HepG2 (cell line): ENCODE data around the gene MYL6B. TPM values are rescaled to one million over a fixed set of nuclear protein-coding genes. Genes with fewer than 3 reads are reported as not detected.

Experiments used
- HCFC1 ChIP-seq: fragments of 150-350 bp; IDR thresholded peaks from 2 replicates; pipeline ENCODE4 v1.6.1; 2014; ENCODE audit warnings: low read depth, low read length
- HOXD1 ChIP-seq: sonication (generic); formaldehyde crosslinking; IDR thresholded peaks from 2 replicates; pipeline ENCODE4 v1.5.0; 2020; ENCODE audit warnings: missing genetic modification reagents
- IRF2 ChIP-seq: IDR thresholded peaks from 2 replicates; pipeline ENCODE4 v1.6.1; 2018; ENCODE audit warnings: missing genetic modification reagents, missing compliant biosample characterization
- ISX ChIP-seq: sonication (generic); formaldehyde crosslinking; conservative IDR thresholded peaks from 2 replicates; pipeline ENCODE4 v1.5.0; 2020; ENCODE audit warnings: missing genetic modification reagents
- KLF12 ChIP-seq: sonication (generic); formaldehyde crosslinking; IDR thresholded peaks from 2 replicates; pipeline ENCODE4 v1.4.0; 2020; ENCODE audit warnings: missing genetic modification reagents, borderline replicate concordance
- KLF16 ChIP-seq, 2 experiments: sonication (generic) in 1 of 2; formaldehyde crosslinking in 1 of 2; IDR thresholded peaks; 2 replicates each; pipeline versions ENCODE4 v1.6.1 to v1.8.0; 2016 to 2023; ENCODE audit warnings: missing genetic modification reagents in 2 of 2, missing compliant biosample characterization in 1 of 2
- POLR2AphosphoS2 ChIP-seq: IDR thresholded peaks from 2 replicates; pipeline ENCODE4 v1.6.1; 2011; ENCODE audit warnings: low read depth, low read length, improper control_type of control experiment
- RAD21 ChIP-seq: fragments of 450-650 bp; formaldehyde crosslinking; IDR thresholded peaks from 2 replicates; pipeline ENCODE4 v1.5.0; 2020; ENCODE audit warnings: mild to moderate bottlenecking
- RARA ChIP-seq: IDR thresholded peaks from 2 replicates; pipeline ENCODE4 v1.6.1; 2016; ENCODE audit warnings: missing genetic modification reagents, missing compliant biosample characterization
- REPIN1 ChIP-seq: sonication (generic); formaldehyde crosslinking; IDR thresholded peaks from 2 replicates; pipeline ENCODE4 v1.8.0; 2022; ENCODE audit warnings: missing genetic modification reagents, low read depth, mild to moderate bottlenecking, borderline replicate concordance
- SMARCE1 ChIP-seq: fragments of 450-650 bp; IDR thresholded peaks from 2 replicates; pipeline ENCODE4 v1.6.1; 2017; ENCODE audit warnings: borderline replicate concordance
- TARDBP ChIP-seq: sonication (generic); formaldehyde crosslinking; IDR thresholded peaks from 2 replicates; pipeline ENCODE4 v1.8.0; 2022; ENCODE audit warnings: mild to moderate bottlenecking, missing genetic modification reagents
- THAP11 ChIP-seq: IDR thresholded peaks from 2 replicates; pipeline ENCODE4 v1.6.1; 2016; ENCODE audit warnings: missing biosample characterization, missing genetic modification reagents
- TMF1 ChIP-seq: sonication (generic); formaldehyde crosslinking; IDR thresholded peaks from 2 replicates; pipeline ENCODE4 v1.8.1; 2022; ENCODE audit warnings: low read depth, missing genetic modification reagents
- ZNF17 ChIP-seq: sonication (generic); formaldehyde crosslinking; IDR thresholded peaks from 2 replicates; pipeline ENCODE4 v1.5.0; 2020; ENCODE audit warnings: mild to moderate bottlenecking, missing genetic modification reagents
- ZNF337 ChIP-seq: sonication (generic); formaldehyde crosslinking; IDR thresholded peaks from 2 replicates; pipeline ENCODE4 v1.5.1; 2020; ENCODE audit warnings: missing genetic modification reagents, low read depth, mild to moderate bottlenecking, borderline replicate concordance
- ZNF546 ChIP-seq: sonication (generic); formaldehyde crosslinking; conservative IDR thresholded peaks from 2 replicates; pipeline ENCODE4 v1.8.1; 2023; ENCODE audit warnings: mild to moderate bottlenecking, missing genetic modification reagents
- ZNF558 ChIP-seq: sonication (generic); formaldehyde crosslinking; IDR thresholded peaks from 2 replicates; pipeline ENCODE4 v1.9.0; 2022; ENCODE audit warnings: mild to moderate bottlenecking, missing genetic modification reagents, borderline replicate concordance
- ZNF75D ChIP-seq: sonication (generic); formaldehyde crosslinking; IDR thresholded peaks from 2 replicates; pipeline ENCODE4 v1.8.1; 2023; ENCODE audit warnings: missing genetic modification reagents, mild to moderate bottlenecking, borderline replicate concordance
- polyA plus RNA-seq, 8 experiments: library from polyadenylated mRNA; depleted of rRNA in 3 of 8; stranded (reverse) in 7 of 8; unstranded in 1 of 8; fragments of >200 nt; fragmentation: Illumina TruSeq in 4 of 8; extraction: Trizol in 4 of 8; gene quantifications; 2 replicates each; pipeline versions ENCODE4 v1.2.1 to v1.2.3, GENCODE V29; 2011 to 2016; ENCODE audit warnings: low read depth in 4 of 8, missing spikeins in 1 of 8, mixed read lengths in 1 of 8; ENCODE audit not compliant: insufficient read depth in 1 of 8
- total RNA-seq, 5 experiments: library from RNA; depleted of rRNA; stranded (reverse); fragments of >200 nt; fragmentation: Illumina TruSeq; extraction: Trizol; gene quantifications; 2 replicates each; pipeline ENCODE4 v1.2.3, GENCODE V29; 2016; ENCODE audit warnings: low read depth in 1 of 5
- TF ChIP-seq, protein P1 (sequence below): sonication (generic); formaldehyde crosslinking; IDR thresholded peaks from 2 replicates; pipeline ENCODE4 v1.8.0; 2022; ENCODE audit warnings: mild to moderate bottlenecking, missing genetic modification reagents, moderate library complexity
- TF ChIP-seq, protein P2 (sequence below): sonication (generic); formaldehyde crosslinking; IDR thresholded peaks from 2 replicates; pipeline ENCODE4 v1.5.1; 2020; ENCODE audit warnings: missing genetic modification reagents, mild to moderate bottlenecking, borderline replicate concordance
- TF ChIP-seq, protein P3 (sequence below): sonication (generic); formaldehyde crosslinking; IDR thresholded peaks from 2 replicates; pipeline ENCODE4 v1.8.0; 2022; ENCODE audit warnings: mild to moderate bottlenecking, missing genetic modification reagents; ENCODE audit not compliant: insufficient replicate concordance
- TF ChIP-seq, protein P4 (sequence below): sonication (generic); formaldehyde crosslinking; IDR thresholded peaks from 2 replicates; pipeline ENCODE4 v1.5.0; 2020; ENCODE audit warnings: mild to moderate bottlenecking, missing genetic modification reagents
- TF ChIP-seq, protein P5 (sequence below): fragments of 450-650 bp; IDR thresholded peaks from 2 replicates; pipeline ENCODE4 v1.6.1; 2017

Gene MYL6B
- total and polyA plus RNA-seq, 2 of the 13 experiments (the other 11 are each of a cell fraction or from before 2014, with no cell fraction given), result 75.7 to 88.7 TPM

DNA sequence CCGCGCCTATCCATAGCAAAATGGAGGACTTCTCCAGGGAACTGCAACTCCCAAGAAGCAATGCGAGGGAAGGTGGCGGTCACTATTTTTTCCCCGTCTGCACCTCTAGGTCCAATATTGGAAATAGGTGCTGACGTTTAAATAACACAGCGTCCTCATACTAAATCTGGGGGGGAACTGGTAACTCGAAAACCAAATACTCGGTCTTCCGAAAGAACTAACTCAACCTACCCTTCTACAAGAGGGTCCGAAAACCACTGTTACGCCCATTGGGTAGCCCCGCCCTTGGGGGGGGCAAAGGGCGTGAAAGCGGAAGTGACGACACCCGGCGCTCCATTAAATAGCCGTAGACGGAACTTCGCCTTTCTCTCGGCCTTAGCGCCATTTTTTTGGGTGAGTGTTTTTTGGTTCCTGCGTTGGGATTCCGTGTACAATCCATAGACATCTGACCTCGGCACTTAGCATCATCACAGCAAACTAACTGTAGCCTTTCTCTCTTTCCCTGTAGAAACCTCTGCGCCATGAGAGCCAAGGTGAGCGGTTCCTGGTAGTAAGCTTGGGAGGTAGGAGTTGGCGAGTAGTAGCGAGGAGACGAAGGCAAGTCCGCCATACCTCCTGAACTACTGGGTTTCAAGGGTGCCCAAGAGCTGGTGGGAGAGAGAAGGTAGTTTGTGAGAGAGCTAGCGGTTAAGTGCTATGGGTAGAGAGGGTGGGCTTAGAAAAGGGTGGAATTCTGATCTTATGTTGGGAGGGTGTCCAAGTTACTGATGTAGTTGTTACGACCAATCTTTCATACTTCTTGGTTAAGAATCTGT lies 35.9 kb upstream of the MYL6B start, which contains the start of gene RPL41 (continued):
- TF ChIP-seq RAD21, result no peak
- TF ChIP-seq TARDBP, result peak; percentile 73
- TF ChIP-seq HOXD1, result no peak
- TF ChIP-seq, protein P1, sequence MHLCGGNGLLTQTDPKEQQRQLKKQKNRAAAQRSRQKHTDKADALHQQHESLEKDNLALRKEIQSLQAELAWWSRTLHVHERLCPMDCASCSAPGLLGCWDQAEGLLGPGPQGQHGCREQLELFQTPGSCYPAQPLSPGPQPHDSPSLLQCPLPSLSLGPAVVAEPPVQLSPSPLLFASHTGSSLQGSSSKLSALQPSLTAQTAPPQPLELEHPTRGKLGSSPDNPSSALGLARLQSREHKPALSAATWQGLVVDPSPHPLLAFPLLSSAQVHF (CRISPR knock-in tag), result no peak
- no peak for TF ChIP-seq ZNF17
- TF ChIP-seq REPIN1, result peak; percentile 56; the same call in 1 of the 2 replicates
- TF ChIP-seq IRF2 (CRISPR knock-in tag), result peak; percentile 86
- TF ChIP-seq HCFC1, result peak; percentile 68
- TF ChIP-seq, protein P2, sequence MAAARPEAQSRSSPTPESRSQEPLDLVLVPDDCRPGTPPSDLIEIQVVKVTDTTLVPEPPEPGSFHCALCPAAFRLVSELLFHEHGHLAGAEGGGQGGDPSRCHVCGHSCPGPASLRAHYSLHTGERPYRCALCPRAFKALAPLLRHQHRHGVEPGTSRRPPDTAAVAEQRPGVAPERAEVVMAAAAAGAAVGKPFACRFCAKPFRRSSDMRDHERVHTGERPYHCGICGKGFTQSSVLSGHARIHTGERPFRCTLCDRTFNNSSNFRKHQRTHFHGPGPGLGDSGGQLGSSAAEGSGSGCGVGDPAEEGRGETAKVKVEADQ (CRISPR knock-in tag), result no peak
- no peak for TF ChIP-seq SMARCE1
- peak; percentile 92 for TF ChIP-seq KLF12 (CRISPR knock-in tag)
- no peak for TF ChIP-seq ZNF75D
- TF ChIP-seq TMF1 (CRISPR knock-in tag), result peak; percentile 80; the same call in 1 of the 2 replicates
- TF ChIP-seq, protein P3, sequence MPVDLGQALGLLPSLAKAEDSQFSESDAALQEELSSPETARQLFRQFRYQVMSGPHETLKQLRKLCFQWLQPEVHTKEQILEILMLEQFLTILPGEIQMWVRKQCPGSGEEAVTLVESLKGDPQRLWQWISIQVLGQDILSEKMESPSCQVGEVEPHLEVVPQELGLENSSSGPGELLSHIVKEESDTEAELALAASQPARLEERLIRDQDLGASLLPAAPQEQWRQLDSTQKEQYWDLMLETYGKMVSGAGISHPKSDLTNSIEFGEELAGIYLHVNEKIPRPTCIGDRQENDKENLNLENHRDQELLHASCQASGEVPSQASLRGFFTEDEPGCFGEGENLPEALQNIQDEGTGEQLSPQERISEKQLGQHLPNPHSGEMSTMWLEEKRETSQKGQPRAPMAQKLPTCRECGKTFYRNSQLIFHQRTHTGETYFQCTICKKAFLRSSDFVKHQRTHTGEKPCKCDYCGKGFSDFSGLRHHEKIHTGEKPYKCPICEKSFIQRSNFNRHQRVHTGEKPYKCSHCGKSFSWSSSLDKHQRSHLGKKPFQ (CRISPR knock-in tag), result peak; percentile 70
- TF ChIP-seq THAP11, result peak; percentile 96
- peak; percentile 45; the same call in 1 of the 2 replicates for TF ChIP-seq ZNF558 (CRISPR knock-in tag)
- no peak for TF ChIP-seq ISX (CRISPR knock-in tag)
- peak; percentile 97 for TF ChIP-seq POLR2AphosphoS2
- TF ChIP-seq KLF16 (CRISPR knock-in tag; IDR thresholded peaks at IDR 0.05), result peak in 1 of 2 experiments; percentile 94; a peak in 2 of 4 replicates
- TF ChIP-seq ZNF546, result no peak
- TF ChIP-seq RARA (CRISPR knock-in tag), result no peak
- TF ChIP-seq ZNF337, result no peak
- TF ChIP-seq, protein P4, sequence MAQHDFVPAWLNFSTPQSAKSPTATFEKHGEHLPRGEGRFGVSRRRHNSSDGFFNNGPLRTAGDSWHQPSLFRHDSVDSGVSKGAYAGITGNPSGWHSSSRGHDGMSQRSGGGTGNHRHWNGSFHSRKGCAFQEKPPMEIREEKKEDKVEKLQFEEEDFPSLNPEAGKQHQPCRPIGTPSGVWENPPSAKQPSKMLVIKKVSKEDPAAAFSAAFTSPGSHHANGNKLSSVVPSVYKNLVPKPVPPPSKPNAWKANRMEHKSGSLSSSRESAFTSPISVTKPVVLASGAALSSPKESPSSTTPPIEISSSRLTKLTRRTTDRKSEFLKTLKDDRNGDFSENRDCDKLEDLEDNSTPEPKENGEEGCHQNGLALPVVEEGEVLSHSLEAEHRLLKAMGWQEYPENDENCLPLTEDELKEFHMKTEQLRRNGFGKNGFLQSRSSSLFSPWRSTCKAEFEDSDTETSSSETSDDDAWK, result no peak
- TF ChIP-seq, protein P5, sequence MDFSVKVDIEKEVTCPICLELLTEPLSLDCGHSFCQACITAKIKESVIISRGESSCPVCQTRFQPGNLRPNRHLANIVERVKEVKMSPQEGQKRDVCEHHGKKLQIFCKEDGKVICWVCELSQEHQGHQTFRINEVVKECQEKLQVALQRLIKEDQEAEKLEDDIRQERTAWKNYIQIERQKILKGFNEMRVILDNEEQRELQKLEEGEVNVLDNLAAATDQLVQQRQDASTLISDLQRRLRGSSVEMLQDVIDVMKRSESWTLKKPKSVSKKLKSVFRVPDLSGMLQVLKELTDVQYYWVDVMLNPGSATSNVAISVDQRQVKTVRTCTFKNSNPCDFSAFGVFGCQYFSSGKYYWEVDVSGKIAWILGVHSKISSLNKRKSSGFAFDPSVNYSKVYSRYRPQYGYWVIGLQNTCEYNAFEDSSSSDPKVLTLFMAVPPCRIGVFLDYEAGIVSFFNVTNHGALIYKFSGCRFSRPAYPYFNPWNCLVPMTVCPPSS, result no peak
